ENCODE data around the gene GUCY1A1.

GUCY1A1 gene

GRCh38 chr4:155763551-155763950 lies 96.9 kb downstream of the GUCY1A1 start:
- H3K27ac ChIP-seq, result no peak overlapping the region

GRCh38 chr4:155765149-155765548 lies 98.5 kb downstream of the GUCY1A1 start:
- Histone ChIP-seq H3K4me3 (no peak overlapping the region), H3K27ac (no peak overlapping the region)

More at GRCh38 chr4:155763551-155763950, 96.9 kb downstream of the GUCY1A1 start:
- H3K4me3 ChIP-seq, result no peak overlapping the region

- Histone ChIP-seq H3K27ac (no peak overlapping the region), H3K4me3 (no peak overlapping the region)
These were observed 100.0 kb downstream of the GUCY1A1 start for GRCh38 chr4:155766622-155767021.

- H3K4me3 ChIP-seq, result no peak overlapping the region
- H3K27ac ChIP-seq, result no peak overlapping the region
These were observed 101.7 kb downstream of the GUCY1A1 start for GRCh38 chr4:155768370-155768769.

- Histone ChIP-seq H3K4me3 (no peak overlapping the region), H3K27ac (no peak overlapping the region)
These were observed 102.4 kb downstream of the GUCY1A1 start for GRCh38 chr4:155769090-155769489.

GRCh38 chr4:155772459-155773195 lies 106.0 kb downstream of the GUCY1A1 start:
- Histone ChIP-seq H3K27ac (no peak overlapping the region), H3K4me3 (no peak overlapping the region)

GRCh38 chr4:155773196-155773800 lies 106.7 kb downstream of the GUCY1A1 start:
- Histone ChIP-seq H3K27ac (no peak overlapping the region), H3K4me3 (no peak overlapping the region)

GRCh38 chr4:155774033-155774432 lies 107.4 kb downstream of the GUCY1A1 start:
- Histone ChIP-seq H3K4me3 (no peak overlapping the region), H3K27ac (no peak overlapping the region)

GRCh38 chr4:155777971-155778735 lies 111.5 kb downstream of the GUCY1A1 start:
- no peak overlapping the region for H3K27ac ChIP-seq
- H3K4me3 ChIP-seq, result no peak overlapping the region

- Histone ChIP-seq H3K27ac (no peak overlapping the region), H3K4me3 (no peak overlapping the region)
These were observed 114.1 kb downstream of the GUCY1A1 start for GRCh38 chr4:155780775-155781174.

GRCh38 chr4:155781249-155781831 lies 114.7 kb downstream of the GUCY1A1 start:
- H3K4me3 ChIP-seq, result no peak overlapping the region

More at GRCh38 chr4:155781249-155781831, 114.7 kb downstream of the GUCY1A1 start:
- no peak overlapping the region for H3K27ac ChIP-seq

All from skin epidermis (tissue), 12 donors.